A549 (cell line): ENCODE measurements around the gene ICOS.

Experiments used
- BHLHE40 ChIP-seq: IDR thresholded peaks from 2 replicates; pipeline ENCODE4 v1.6.1; 2012; ENCODE audit warnings: low read depth, low read length, inconsistent platforms
- CEBPB ChIP-seq, 2 experiments: fragments of >200 bp in 1 of 2; sonication (Bioruptor Twin) in 1 of 2; formaldehyde crosslinking in 1 of 2; IDR thresholded peaks; 2 replicates each; pipeline ENCODE4 v1.6.1; 2012 to 2016
- CHD2 ChIP-seq: fragments of 150-350 bp; IDR thresholded peaks from 2 replicates; pipeline ENCODE4 v1.6.1; 2014; ENCODE audit warnings: low read length; ENCODE audit not compliant: partially characterized antibody
- EHMT2 ChIP-seq: fragments of 200-600 bp; sonication (generic); IDR thresholded peaks from 2 replicates; pipeline ENCODE4 v1.6.1; 2016; ENCODE audit warnings: antibody characterized with exemption, low read depth, mild to moderate bottlenecking, moderate library complexity
- GATA3 ChIP-seq: IDR thresholded peaks from 2 replicates; pipeline ENCODE4 v1.6.1; 2012; ENCODE audit warnings: borderline replicate concordance
- NR3C1 ChIP-seq: fragments of >200 bp; sonication (Bioruptor Twin); formaldehyde crosslinking; IDR thresholded peaks from 3 replicates; pipeline ENCODE4 v1.6.1; 2017
- POLR2A ChIP-seq: IDR thresholded peaks from 2 replicates; pipeline ENCODE4 v1.6.1; 2012; ENCODE audit warnings: mild to moderate bottlenecking, low read length
- RAD21 ChIP-seq, 2 experiments: fragments of >200 bp in 1 of 2; sonication (Bioruptor Twin) in 1 of 2; formaldehyde crosslinking in 1 of 2; IDR thresholded peaks in 1 of 2; conservative IDR thresholded peaks in 1 of 2; 2 replicates in 1 of 2; 3 replicates in 1 of 2; pipeline ENCODE4 v1.6.1; 2012 to 2018; ENCODE audit warnings: inconsistent platforms in 1 of 2
- RFX5 ChIP-seq: fragments of 450-650 bp; IDR thresholded peaks from 2 replicates; pipeline ENCODE4 v1.7.1; 2014; ENCODE audit warnings: antibody characterized with exemption, mild to moderate bottlenecking, moderate library complexity
- TF ChIP-seq, protein P1 (sequence below): IDR thresholded peaks from 2 replicates; pipeline ENCODE4 v1.6.1; 2012
- TF ChIP-seq, protein P2 (sequence below): fragments of >200 bp; sonication (Bioruptor Twin); formaldehyde crosslinking; IDR thresholded peaks from 3 replicates; pipeline ENCODE4 v1.5.1; 2016
- TF ChIP-seq, protein P3 (sequence below): fragments of 450-650 bp; IDR thresholded peaks from 2 replicates; pipeline ENCODE4 v1.6.1; 2014; ENCODE audit warnings: antibody characterized with exemption

DNA sequence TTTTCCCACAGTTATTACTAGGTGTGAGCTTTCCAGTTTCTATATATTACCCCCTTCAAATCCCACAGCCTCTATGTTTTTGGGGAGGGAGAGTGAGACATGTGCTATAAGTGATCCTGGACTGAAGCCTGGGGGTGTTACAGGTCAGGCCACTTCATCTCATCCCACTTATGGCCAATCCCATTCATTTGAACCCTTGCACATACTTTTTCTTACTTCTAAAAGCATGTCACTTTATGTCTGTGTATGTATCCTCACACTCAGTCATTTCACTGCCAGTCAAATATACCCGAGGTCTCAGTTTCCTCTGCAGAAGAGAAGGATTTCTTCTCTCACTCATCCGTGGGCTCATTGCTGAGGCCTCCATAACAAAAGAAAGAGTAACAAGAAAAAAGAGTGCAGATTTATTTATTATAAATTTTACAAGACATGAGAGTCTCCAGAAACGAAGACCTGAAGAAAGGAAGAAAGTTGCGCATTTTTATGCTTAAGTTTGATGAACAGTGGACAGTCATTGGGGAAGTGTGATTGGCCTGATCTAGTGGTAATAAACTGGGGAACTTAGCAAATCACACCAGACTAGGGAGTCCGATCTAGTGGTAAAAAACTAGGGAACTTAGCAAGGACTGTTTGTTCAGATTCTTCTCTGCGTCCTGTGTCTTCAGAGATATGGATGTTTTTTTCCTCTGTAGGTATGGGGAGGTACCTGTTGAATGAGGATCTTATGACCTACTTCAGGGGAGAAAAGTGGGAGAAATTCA lies 52.1 kb downstream of the ICOS start:
- TF ChIP-seq, protein P1, sequence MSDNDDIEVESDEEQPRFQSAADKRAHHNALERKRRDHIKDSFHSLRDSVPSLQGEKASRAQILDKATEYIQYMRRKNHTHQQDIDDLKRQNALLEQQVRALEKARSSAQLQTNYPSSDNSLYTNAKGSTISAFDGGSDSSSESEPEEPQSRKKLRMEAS: no peak
- TF ChIP-seq, protein P2, sequence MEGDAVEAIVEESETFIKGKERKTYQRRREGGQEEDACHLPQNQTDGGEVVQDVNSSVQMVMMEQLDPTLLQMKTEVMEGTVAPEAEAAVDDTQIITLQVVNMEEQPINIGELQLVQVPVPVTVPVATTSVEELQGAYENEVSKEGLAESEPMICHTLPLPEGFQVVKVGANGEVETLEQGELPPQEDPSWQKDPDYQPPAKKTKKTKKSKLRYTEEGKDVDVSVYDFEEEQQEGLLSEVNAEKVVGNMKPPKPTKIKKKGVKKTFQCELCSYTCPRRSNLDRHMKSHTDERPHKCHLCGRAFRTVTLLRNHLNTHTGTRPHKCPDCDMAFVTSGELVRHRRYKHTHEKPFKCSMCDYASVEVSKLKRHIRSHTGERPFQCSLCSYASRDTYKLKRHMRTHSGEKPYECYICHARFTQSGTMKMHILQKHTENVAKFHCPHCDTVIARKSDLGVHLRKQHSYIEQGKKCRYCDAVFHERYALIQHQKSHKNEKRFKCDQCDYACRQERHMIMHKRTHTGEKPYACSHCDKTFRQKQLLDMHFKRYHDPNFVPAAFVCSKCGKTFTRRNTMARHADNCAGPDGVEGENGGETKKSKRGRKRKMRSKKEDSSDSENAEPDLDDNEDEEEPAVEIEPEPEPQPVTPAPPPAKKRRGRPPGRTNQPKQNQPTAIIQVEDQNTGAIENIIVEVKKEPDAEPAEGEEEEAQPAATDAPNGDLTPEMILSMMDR: no peak
- TF ChIP-seq EHMT2 (no peak), BHLHE40 (no peak), NR3C1 (no peak), POLR2A (no peak), CHD2 (no peak), RFX5 (no peak), RAD21 (conservative IDR thresholded peaks at IDR 0.05 in 1 of 2, IDR thresholded peaks at IDR 0.05 in 1 of 2) (no peak), CEBPB (IDR thresholded peaks at IDR 0.05) (no peak), GATA3 (no peak)
- TF ChIP-seq, protein P3, sequence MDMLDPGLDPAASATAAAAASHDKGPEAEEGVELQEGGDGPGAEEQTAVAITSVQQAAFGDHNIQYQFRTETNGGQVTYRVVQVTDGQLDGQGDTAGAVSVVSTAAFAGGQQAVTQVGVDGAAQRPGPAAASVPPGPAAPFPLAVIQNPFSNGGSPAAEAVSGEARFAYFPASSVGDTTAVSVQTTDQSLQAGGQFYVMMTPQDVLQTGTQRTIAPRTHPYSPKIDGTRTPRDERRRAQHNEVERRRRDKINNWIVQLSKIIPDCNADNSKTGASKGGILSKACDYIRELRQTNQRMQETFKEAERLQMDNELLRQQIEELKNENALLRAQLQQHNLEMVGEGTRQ: no peak
